OCI-LY7 (cell line): Measurements from ENCODE around the gene APOA1.

ENCODE experiments used
- CTCF ChIP-seq: fragments of 200-600 bp; sonication (generic); conservative IDR thresholded peaks from 2 replicates; pipeline ENCODE4 v1.5.1; 2014; ENCODE audit warnings: mild to moderate bottlenecking, antibody characterized with exemption, low read length, moderate library complexity, mixed read lengths
- EZH2phosphoT487 ChIP-seq: fragments of 200-600 bp; sonication (generic); IDR thresholded peaks from 2 replicates; pipeline ENCODE4 v1.6.1; 2018; ENCODE audit warnings: low read depth, borderline replicate concordance, mild to moderate bottlenecking, mixed run types, antibody characterized with exemption, low read length, moderate library complexity, mixed read lengths

GRCh38 chr11:116830184-116830912 is 7.1 kb downstream of the APOA1 start:
- TF ChIP-seq CTCF (no peak), EZH2phosphoT487 (no peak)
